Neural cell (in vitro differentiated cells): ENCODE results near the gene EFTUD2. TPM values are rescaled to one million over a fixed set of nuclear protein-coding genes. Genes with fewer than 3 reads are reported as not detected.

Experiments
- H2AFZ ChIP-seq: fragments of 200-600, 300-800 bp; sonication (generic), shearing (Covaris generic); 2 replicates; pipeline ENCODE4 v1.6.0; 2014; ENCODE audit warnings: low read depth, mild to moderate bottlenecking, antibody characterized with exemption, low read length, moderate library complexity
- H3F3A ChIP-seq: fragments of 200-600 bp; shearing (Covaris generic); 2 replicates; pipeline ENCODE4 v1.6.1; 2016; ENCODE audit warnings: mild to moderate bottlenecking, moderate library complexity, mixed read lengths, antibody characterized with exemption, low read length; ENCODE audit not compliant: insufficient read depth, poor library complexity, severe bottlenecking
- H3K27ac ChIP-seq: fragments of 200-600, 300-800 bp; sonication (generic), shearing (Covaris generic); 2 replicates; pipeline ENCODE4 v1.5.1; 2014; ENCODE audit warnings: mild to moderate bottlenecking, low read length, moderate library complexity
- H3K27me3 ChIP-seq: fragments of 300-800, 200-600 bp; sonication (generic), shearing (Covaris generic); 2 replicates; pipeline ENCODE4 v1.6.0; 2014; ENCODE audit warnings: mild to moderate bottlenecking, low read depth, low read length, moderate library complexity; ENCODE audit not compliant: insufficient read depth
- H3K36me3 ChIP-seq: fragments of 300-800, 200-600 bp; sonication (generic), shearing (Covaris generic); 2 replicates; pipeline ENCODE4 v1.5.1; 2014; ENCODE audit warnings: mild to moderate bottlenecking, antibody characterized with exemption, low read length, moderate library complexity; ENCODE audit not compliant: insufficient read depth
- H3K4me2 ChIP-seq: fragments of 300-800, 200-600 bp; sonication (generic), shearing (Covaris generic); 2 replicates; pipeline ENCODE4 v1.6.0; 2014; ENCODE audit warnings: mild to moderate bottlenecking, low read length
- H3K4me3 ChIP-seq: fragments of 300-800, 200-600 bp; sonication (generic), shearing (Covaris generic); 2 replicates; pipeline ENCODE4 v1.5.1; 2014; ENCODE audit warnings: mild to moderate bottlenecking, low read length, moderate library complexity
- H3K79me2 ChIP-seq: fragments of 200-600 bp; shearing (Covaris generic); replicated peaks from 2 replicates; pipeline ENCODE4 v1.6.0; 2014; ENCODE audit warnings: mild to moderate bottlenecking, low read length, moderate library complexity; ENCODE audit not compliant: insufficient read depth
- H3K9ac ChIP-seq: fragments of 300-800, 200-600 bp; sonication (generic), shearing (Covaris generic); 2 replicates; pipeline ENCODE4 v1.6.1; 2016; ENCODE audit warnings: mild to moderate bottlenecking, low read length, mixed read lengths
- H3K9me2 ChIP-seq: fragments of 200-600 bp; shearing (Covaris generic); 2 replicates; pipeline ENCODE4 v1.6.1; 2016; ENCODE audit warnings: mild to moderate bottlenecking, low read length, mixed read lengths; ENCODE audit not compliant: insufficient read depth
- H3K9me3 ChIP-seq: fragments of 200-600, 300-800 bp; sonication (generic), shearing (Covaris generic); 2 replicates; pipeline ENCODE4 v1.6.1; 2016; ENCODE audit warnings: mild to moderate bottlenecking, mixed run types, low read length, moderate library complexity, mixed read lengths
- H4K20me1 ChIP-seq: fragments of 200-600 bp; shearing (Covaris generic); 2 replicates; pipeline ENCODE4 v1.6.1; 2016; ENCODE audit warnings: mild to moderate bottlenecking, mixed run types; ENCODE audit not compliant: insufficient read depth
- EP300 ChIP-seq: fragments of 450-650 bp; conservative IDR thresholded peaks from 2 replicates; pipeline ENCODE4 v1.6.1; 2014; ENCODE audit warnings: antibody characterized with exemption, mild to moderate bottlenecking, moderate library complexity; ENCODE audit not compliant: poor library complexity, severe bottlenecking
- EZH2 ChIP-seq: fragments of 200-600, 300-800 bp; shearing (Covaris generic), sonication (generic); IDR thresholded peaks from 2 replicates; pipeline ENCODE4 v1.6.1; 2014; ENCODE audit warnings: antibody characterized with exemption, low read length, borderline replicate concordance, mild to moderate bottlenecking; ENCODE audit not compliant: insufficient read depth, poor library complexity, severe bottlenecking
- MXI1 ChIP-seq: fragments of 450-650 bp; conservative IDR thresholded peaks from 2 replicates; pipeline ENCODE4 v1.6.1; 2014; ENCODE audit warnings: antibody characterized with exemption, mild to moderate bottlenecking; ENCODE audit not compliant: poor library complexity, severe bottlenecking
- POLR2AphosphoS5 ChIP-seq: IDR thresholded peaks from 2 replicates; pipeline ENCODE4 v1.6.1; 2012
- RAD21 ChIP-seq: fragments of 450-650 bp; conservative IDR thresholded peaks from 2 replicates; pipeline ENCODE4 v1.6.1; 2014; ENCODE audit warnings: antibody characterized with exemption, mild to moderate bottlenecking, moderate library complexity
- SMC3 ChIP-seq: fragments of 450-650 bp; conservative IDR thresholded peaks from 2 replicates; pipeline ENCODE4 v1.6.1; 2014; ENCODE audit warnings: antibody characterized with exemption, mild to moderate bottlenecking, moderate library complexity; ENCODE audit not compliant: poor library complexity
- TAF1 ChIP-seq: IDR thresholded peaks from 2 replicates; pipeline ENCODE4 v1.6.1; 2012; ENCODE audit warnings: low read depth
- polyA plus RNA-seq: library from polyadenylated mRNA; depleted of rRNA; stranded (reverse); fragments of >200 nt; gene quantifications from 2 replicates; pipeline ENCODE4 v1.2.3, GENCODE V29; 2014
- TF ChIP-seq, protein P1 (sequence below): fragments of 450-650 bp; IDR thresholded peaks from 2 replicates; pipeline ENCODE4 v1.5.1; 2014; ENCODE audit warnings: antibody characterized with exemption, mild to moderate bottlenecking, moderate library complexity; ENCODE audit not compliant: poor library complexity, severe bottlenecking
- TF ChIP-seq, protein P2 (sequence below): IDR thresholded peaks from 2 replicates; pipeline ENCODE4 v1.6.1; 2012; ENCODE audit warnings: borderline replicate concordance

Gene EFTUD2
- polyA plus RNA-seq, 1 donor from 2014 or later, result 69.4 TPM

DNA sequence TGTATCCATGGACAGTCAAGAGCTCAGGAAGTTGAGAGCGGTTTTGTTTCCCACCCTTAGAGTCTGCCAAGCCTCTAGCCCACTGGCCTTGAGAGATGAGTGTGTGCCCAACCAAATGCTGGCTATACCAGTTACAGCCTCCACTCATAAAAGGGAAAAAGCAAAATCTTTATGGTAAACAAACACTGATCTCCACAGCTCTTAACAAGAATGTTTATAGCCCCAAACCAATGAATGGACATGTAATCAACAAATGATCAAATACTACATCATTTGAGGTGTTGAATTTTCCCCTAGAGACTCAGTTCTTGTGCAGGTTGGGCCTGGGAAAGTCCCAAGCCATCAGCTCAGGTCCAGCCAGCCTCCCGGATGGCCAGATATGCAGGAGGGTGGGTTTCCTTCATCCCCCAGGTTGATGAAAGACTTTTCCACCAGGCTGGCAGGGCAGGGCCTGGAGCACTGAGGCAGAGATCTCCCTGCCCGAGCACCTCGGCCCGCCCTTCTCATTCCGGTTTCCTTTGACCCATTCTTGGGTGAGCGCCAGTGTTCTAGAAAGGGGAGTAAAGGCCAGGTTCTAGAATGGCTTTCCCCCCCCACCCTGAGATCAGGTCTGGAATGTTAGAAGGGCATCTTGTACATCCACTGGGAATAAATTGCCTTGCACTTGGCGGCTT is 3.9 kb upstream of the EFTUD2 start:
- H2AFZ ChIP-seq, result no peak overlapping the region
- no peak overlapping the region for H3K9ac ChIP-seq
- H3K36me3 ChIP-seq, result no peaks in the 10 kb centered on the region
- no peaks in the 10 kb centered on the region for H3F3A ChIP-seq
- H3K9me3 ChIP-seq, result no peaks in the 10 kb centered on the region
- no peak overlapping the region for H3K4me3 ChIP-seq
- no peaks in the 10 kb centered on the region for H3K27me3 ChIP-seq
- H3K27ac ChIP-seq, result no peak overlapping the region
- TF ChIP-seq, protein P1, sequence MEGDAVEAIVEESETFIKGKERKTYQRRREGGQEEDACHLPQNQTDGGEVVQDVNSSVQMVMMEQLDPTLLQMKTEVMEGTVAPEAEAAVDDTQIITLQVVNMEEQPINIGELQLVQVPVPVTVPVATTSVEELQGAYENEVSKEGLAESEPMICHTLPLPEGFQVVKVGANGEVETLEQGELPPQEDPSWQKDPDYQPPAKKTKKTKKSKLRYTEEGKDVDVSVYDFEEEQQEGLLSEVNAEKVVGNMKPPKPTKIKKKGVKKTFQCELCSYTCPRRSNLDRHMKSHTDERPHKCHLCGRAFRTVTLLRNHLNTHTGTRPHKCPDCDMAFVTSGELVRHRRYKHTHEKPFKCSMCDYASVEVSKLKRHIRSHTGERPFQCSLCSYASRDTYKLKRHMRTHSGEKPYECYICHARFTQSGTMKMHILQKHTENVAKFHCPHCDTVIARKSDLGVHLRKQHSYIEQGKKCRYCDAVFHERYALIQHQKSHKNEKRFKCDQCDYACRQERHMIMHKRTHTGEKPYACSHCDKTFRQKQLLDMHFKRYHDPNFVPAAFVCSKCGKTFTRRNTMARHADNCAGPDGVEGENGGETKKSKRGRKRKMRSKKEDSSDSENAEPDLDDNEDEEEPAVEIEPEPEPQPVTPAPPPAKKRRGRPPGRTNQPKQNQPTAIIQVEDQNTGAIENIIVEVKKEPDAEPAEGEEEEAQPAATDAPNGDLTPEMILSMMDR, result no peak
- H3K9me2 ChIP-seq, result no peaks in the 10 kb centered on the region
- peaks cover 6% of the 10 kb centered on the region for H3K79me2 ChIP-seq
- no peaks in the 10 kb centered on the region for H4K20me1 ChIP-seq
- H3K4me2 ChIP-seq, result no peak overlapping the region

DNA sequence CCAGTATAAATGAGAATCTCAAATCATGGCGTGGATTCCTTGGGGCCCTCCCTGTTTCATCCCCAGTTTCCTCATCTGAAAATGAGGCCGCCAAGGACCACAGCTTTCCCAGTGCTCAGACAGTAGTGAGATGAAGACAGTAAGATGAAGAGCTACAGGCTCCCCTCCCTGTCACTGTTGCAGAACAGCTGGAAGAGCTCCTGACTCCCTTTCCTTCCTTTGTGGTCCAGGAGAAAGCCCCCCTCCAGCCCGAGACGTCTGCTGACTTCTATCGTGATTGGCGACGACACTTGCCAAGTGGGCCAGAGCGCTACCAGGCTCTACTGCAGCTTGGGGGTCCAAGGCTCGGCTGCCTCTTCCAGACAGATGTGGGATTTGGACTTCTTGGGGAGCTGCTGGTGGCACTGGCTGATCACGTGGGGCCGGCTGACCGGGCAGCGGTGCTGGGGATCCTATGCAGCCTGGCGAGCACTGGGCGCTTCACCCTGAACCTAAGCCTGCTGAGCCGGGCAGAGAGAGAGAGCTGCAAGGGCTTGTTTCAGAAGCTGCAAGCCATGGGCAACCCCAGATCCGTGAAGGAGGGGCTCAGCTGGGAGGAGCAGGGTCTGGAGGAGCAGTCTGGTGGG is 3.0 kb upstream of the EFTUD2 start:
- no peak overlapping the region for H3K4me2 ChIP-seq

DNA sequence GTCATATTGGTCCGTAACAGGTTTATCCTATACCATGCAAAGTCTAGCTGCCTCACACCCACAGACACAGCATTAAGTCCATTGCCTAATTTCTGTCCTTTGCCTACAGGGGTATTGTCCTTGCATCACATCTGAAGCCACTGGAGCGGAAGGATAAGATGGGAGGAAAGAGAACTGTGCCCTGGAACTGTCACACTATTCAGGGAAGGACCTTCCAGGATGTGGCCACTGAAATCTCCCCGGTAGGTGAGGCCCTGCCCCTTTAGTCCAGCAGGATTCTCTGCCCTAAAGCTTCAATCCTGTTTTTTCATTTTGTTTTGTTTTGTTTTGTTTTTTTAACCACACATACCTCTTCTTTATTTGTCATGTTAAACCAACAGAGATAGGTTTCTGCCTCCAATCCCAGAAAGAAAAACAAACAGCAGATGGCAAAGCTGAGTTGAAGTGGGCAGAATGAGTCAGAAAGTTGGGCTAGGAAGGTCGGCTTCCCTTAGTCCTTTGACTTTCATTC is 2.2 kb upstream of the EFTUD2 start:
- H3K4me3 ChIP-seq, result no peak overlapping the region
- H2AFZ ChIP-seq, result no peak overlapping the region
- no peaks in the 10 kb centered on the region for H3K9me2 ChIP-seq
- no peaks in the 10 kb centered on the region for H4K20me1 ChIP-seq
- H3F3A ChIP-seq, result no peaks in the 10 kb centered on the region
- no peak overlapping the region for H3K4me2 ChIP-seq
- peaks cover 11% of the 10 kb centered on the region for H3K79me2 ChIP-seq
- no peaks in the 10 kb centered on the region for H3K9me3 ChIP-seq
- no peak overlapping the region for H3K27ac ChIP-seq
- no peaks in the 10 kb centered on the region for H3K27me3 ChIP-seq
- no peak overlapping the region for H3K9ac ChIP-seq
- no peaks in the 10 kb centered on the region for H3K36me3 ChIP-seq
- TF ChIP-seq TAF1, result no peak
- TF ChIP-seq, protein P1, result no peak
- TF ChIP-seq RAD21, result no peak
- TF ChIP-seq MXI1, result no peak
- TF ChIP-seq, protein P2, sequence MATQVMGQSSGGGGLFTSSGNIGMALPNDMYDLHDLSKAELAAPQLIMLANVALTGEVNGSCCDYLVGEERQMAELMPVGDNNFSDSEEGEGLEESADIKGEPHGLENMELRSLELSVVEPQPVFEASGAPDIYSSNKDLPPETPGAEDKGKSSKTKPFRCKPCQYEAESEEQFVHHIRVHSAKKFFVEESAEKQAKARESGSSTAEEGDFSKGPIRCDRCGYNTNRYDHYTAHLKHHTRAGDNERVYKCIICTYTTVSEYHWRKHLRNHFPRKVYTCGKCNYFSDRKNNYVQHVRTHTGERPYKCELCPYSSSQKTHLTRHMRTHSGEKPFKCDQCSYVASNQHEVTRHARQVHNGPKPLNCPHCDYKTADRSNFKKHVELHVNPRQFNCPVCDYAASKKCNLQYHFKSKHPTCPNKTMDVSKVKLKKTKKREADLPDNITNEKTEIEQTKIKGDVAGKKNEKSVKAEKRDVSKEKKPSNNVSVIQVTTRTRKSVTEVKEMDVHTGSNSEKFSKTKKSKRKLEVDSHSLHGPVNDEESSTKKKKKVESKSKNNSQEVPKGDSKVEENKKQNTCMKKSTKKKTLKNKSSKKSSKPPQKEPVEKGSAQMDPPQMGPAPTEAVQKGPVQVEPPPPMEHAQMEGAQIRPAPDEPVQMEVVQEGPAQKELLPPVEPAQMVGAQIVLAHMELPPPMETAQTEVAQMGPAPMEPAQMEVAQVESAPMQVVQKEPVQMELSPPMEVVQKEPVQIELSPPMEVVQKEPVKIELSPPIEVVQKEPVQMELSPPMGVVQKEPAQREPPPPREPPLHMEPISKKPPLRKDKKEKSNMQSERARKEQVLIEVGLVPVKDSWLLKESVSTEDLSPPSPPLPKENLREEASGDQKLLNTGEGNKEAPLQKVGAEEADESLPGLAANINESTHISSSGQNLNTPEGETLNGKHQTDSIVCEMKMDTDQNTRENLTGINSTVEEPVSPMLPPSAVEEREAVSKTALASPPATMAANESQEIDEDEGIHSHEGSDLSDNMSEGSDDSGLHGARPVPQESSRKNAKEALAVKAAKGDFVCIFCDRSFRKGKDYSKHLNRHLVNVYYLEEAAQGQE, result no peak

More for the DNA sequence above, 3.0 kb upstream of the EFTUD2 start:
- TF ChIP-seq SMC3 (no peak), EP300 (no peak), EZH2 (no peak), POLR2AphosphoS5 (no peak), MXI1 (no peak), RAD21 (no peak)
- TF ChIP-seq, protein P2, result no peak
- Histone ChIP-seq H3K9me2 (no peaks in the 10 kb centered on the region), H3K36me3 (no peaks in the 10 kb centered on the region), H4K20me1 (no peaks in the 10 kb centered on the region), H2AFZ (no peak overlapping the region), H3K9ac (no peak overlapping the region), H3K27ac (no peak overlapping the region), H3K4me3 (no peak overlapping the region), H3K79me2 (peaks cover 11% of the 10 kb centered on the region), H3K27me3 (no peaks in the 10 kb centered on the region), H3K9me3 (no peaks in the 10 kb centered on the region), H3F3A (no peaks in the 10 kb centered on the region)
